GM23338 (cell line): ENCODE data around the gene USP10. TPM values are rescaled to one million over a fixed set of nuclear protein-coding genes. Genes with fewer than 3 reads are reported as not detected.

Experiments used
- ATAC-seq: fragments of 200-7000 bp; cut with Tn5 transposase; 3 replicates; pipeline ENCODE4 v1.9.1; 2020
- DNase-seq: peaks from one replicate; pipeline ENCODE4 v3.0.0-alpha.2; 2015; ENCODE audit warnings: low spot score
- H2AFZ ChIP-seq: fragments of 200-600 bp; sonication (generic); 2 replicates; pipeline ENCODE4 v1.8.0; 2016; ENCODE audit warnings: antibody characterized with exemption, mild to moderate bottlenecking, moderate library complexity
- H3F3A ChIP-seq: fragments of 200-600 bp; sonication (generic); replicated peaks from 2 replicates; pipeline ENCODE4 v1.8.0; 2017; ENCODE audit warnings: antibody characterized with exemption, mixed run types, low read depth
- H3K27ac ChIP-seq: fragments of 200-600 bp; sonication (generic); 2 replicates; pipeline ENCODE4 v1.6.1; 2016; ENCODE audit warnings: low read depth
- H3K27me3 ChIP-seq: fragments of 200-600 bp; sonication (generic); 2 replicates; pipeline ENCODE4 v1.8.0; 2016; ENCODE audit warnings: mild to moderate bottlenecking, mixed run types, moderate library complexity; ENCODE audit not compliant: insufficient read depth
- H3K36me3 ChIP-seq: fragments of 200-600 bp; sonication (generic); 2 replicates; pipeline ENCODE4 v1.8.0; 2016; ENCODE audit warnings: mild to moderate bottlenecking; ENCODE audit not compliant: insufficient read depth
- H3K4me1 ChIP-seq: fragments of 200-600 bp; sonication (generic); 2 replicates; pipeline ENCODE4 v1.8.0; 2016; ENCODE audit warnings: mild to moderate bottlenecking, moderate library complexity; ENCODE audit not compliant: insufficient read depth
- H3K4me2 ChIP-seq: fragments of 200-600 bp; sonication (generic); 2 replicates; pipeline ENCODE4 v1.7.1; 2017; ENCODE audit warnings: mixed run types
- H3K4me3 ChIP-seq: fragments of 200-600 bp; sonication (generic); 2 replicates; pipeline ENCODE4 v1.6.1; 2016; ENCODE audit warnings: mixed run types
- H3K79me2 ChIP-seq: fragments of 200-600 bp; sonication (generic); replicated peaks from 2 replicates; pipeline ENCODE4 v1.8.0; 2017; ENCODE audit warnings: mild to moderate bottlenecking; ENCODE audit not compliant: insufficient read depth
- H3K9me2 ChIP-seq: fragments of 200-600 bp; sonication (generic); 2 replicates; pipeline ENCODE4 v1.8.0; 2017; ENCODE audit not compliant: insufficient read depth
- H4K20me1 ChIP-seq: fragments of 200-600 bp; sonication (generic); replicated peaks from 2 replicates; pipeline ENCODE4 v1.8.0; 2017; ENCODE audit warnings: mild to moderate bottlenecking; ENCODE audit not compliant: insufficient read depth
- H3K27ac Mint-ChIP-seq: 2 replicates; pipeline ENCODE4 v1.8.0; 2020; ENCODE audit warnings: inconsistent platforms, mild to moderate bottlenecking, moderate library complexity, mixed read lengths
- H3K27me3 Mint-ChIP-seq: 3 replicates; pipeline ENCODE4 v1.8.0; 2022; ENCODE audit warnings: low read depth, mild to moderate bottlenecking, moderate library complexity, mixed read lengths, inconsistent platforms; ENCODE audit not compliant: insufficient read depth, poor library complexity
- H3K36me3 Mint-ChIP-seq: 3 replicates; pipeline ENCODE4 v1.8.0; 2021; ENCODE audit warnings: low read depth, mild to moderate bottlenecking, inconsistent platforms, moderate library complexity, mixed read lengths
- H3K4me1 Mint-ChIP-seq: 3 replicates; pipeline ENCODE4 v1.8.0; 2020; ENCODE audit warnings: mild to moderate bottlenecking, inconsistent platforms, mixed read lengths
- H3K4me3 Mint-ChIP-seq: 3 replicates; pipeline ENCODE4 v1.8.0; 2021; ENCODE audit warnings: moderate library complexity, mild to moderate bottlenecking, inconsistent platforms, mixed read lengths
- H3K9me3 Mint-ChIP-seq: 3 replicates; pipeline ENCODE4 v1.8.0; 2020; ENCODE audit warnings: moderate library complexity, mild to moderate bottlenecking, inconsistent platforms, mixed read lengths
- CREB1 ChIP-seq: fragments of 250-450 bp; sonication (Bioruptor Pico); IDR thresholded peaks from 2 replicates; pipeline ENCODE4 v1.5.0; 2020; ENCODE audit warnings: low read depth, mild to moderate bottlenecking, moderate library complexity
- EZH2 ChIP-seq: fragments of 200-600 bp; sonication (generic); IDR thresholded peaks from one replicate; pipeline ENCODE4 v1.8.0; 2017; ENCODE audit warnings: antibody characterized with exemption, mild to moderate bottlenecking, low read depth; ENCODE audit not compliant: unreplicated experiment
- EZH2phosphoT487 ChIP-seq: fragments of 200-600 bp; sonication (generic); IDR thresholded peaks from one replicate; pipeline ENCODE4 v1.8.1; 2018; ENCODE audit warnings: antibody characterized with exemption; ENCODE audit not compliant: unreplicated experiment
- JUNB ChIP-seq: IDR thresholded peaks from one replicate; pipeline ENCODE4 v1.6.1; 2016; ENCODE audit warnings: antibody characterized with exemption; ENCODE audit not compliant: unreplicated experiment
- NANOG ChIP-seq: IDR thresholded peaks from 2 replicates; pipeline ENCODE4 v1.6.1; 2016; ENCODE audit warnings: antibody characterized with exemption, borderline replicate concordance
- POLR2AphosphoS5 ChIP-seq: IDR thresholded peaks from 2 replicates; pipeline ENCODE4 v1.6.1; 2016; ENCODE audit warnings: antibody characterized with exemption, low read depth
- STAT1 ChIP-seq: IDR thresholded peaks from one replicate; pipeline ENCODE4 v1.6.1; 2016; ENCODE audit warnings: antibody characterized with exemption; ENCODE audit not compliant: unreplicated experiment
- ZNF114 ChIP-seq: fragments of 250-450 bp; sonication (Bioruptor Pico); IDR thresholded peaks from 2 replicates; pipeline ENCODE4 v1.5.0; 2020; ENCODE audit warnings: mild to moderate bottlenecking, moderate library complexity
- ZNF331 ChIP-seq: fragments of 250-450 bp; sonication (Bioruptor Pico); IDR thresholded peaks from 2 replicates; pipeline ENCODE4 v1.5.0; 2020; ENCODE audit warnings: low read depth, mild to moderate bottlenecking, moderate library complexity
- ZNF462 ChIP-seq: fragments of 250-450 bp; sonication (Bioruptor Pico); IDR thresholded peaks from 2 replicates; pipeline ENCODE4 v1.5.0; 2020; ENCODE audit warnings: mild to moderate bottlenecking, moderate library complexity
- polyA plus RNA-seq: library from polyadenylated mRNA; unstranded; fragments of >200 nt; fragmentation: Nextera tagmentation; extraction: Ambion mirVana; gene quantifications from 2 replicates; pipeline ENCODE4 v1.2.1, GENCODE V29; 2016
- total RNA-seq: library from RNA; depleted of rRNA; stranded (reverse); fragments of >200 nt; shearing (Covaris generic); gene quantifications from 2 replicates; pipeline ENCODE4 v1.2.3, GENCODE V29; 2014
- TF ChIP-seq, protein P1 (sequence below): IDR thresholded peaks from 2 replicates; pipeline ENCODE4 v1.6.1; 2016; ENCODE audit warnings: antibody characterized with exemption
- TF ChIP-seq, protein P2 (sequence below), 2 experiments: fragments of 200-600 bp in 1 of 2; sonication (generic) in 1 of 2; conservative IDR thresholded peaks; 2 replicates each; pipeline versions ENCODE4 v1.5.1 to v1.6.1; 2016 to 2017; ENCODE audit warnings: antibody characterized with exemption in 2 of 2, low read depth in 2 of 2, mild to moderate bottlenecking in 2 of 2, moderate library complexity in 1 of 2
- TF ChIP-seq, protein P3 (sequence below): IDR thresholded peaks from one replicate; pipeline ENCODE4 v1.6.1; 2018; ENCODE audit warnings: antibody characterized with exemption; ENCODE audit not compliant: unreplicated experiment

USP10 gene
- total and polyA plus RNA-seq, 2 experiments from 2014 or later: 158 to 194 TPM

GRCh38 chr16:84817206-84817605 lies 117.4 kb downstream of the USP10 start:
- Mint-ChIP-seq H3K36me3 (no peaks in the 10 kb centered on the region; the same call in 2 of the 3 replicates), H3K27ac (no peak overlapping the region), H3K4me3 (no peak overlapping the region), H3K27me3 (peaks cover 21% of the 10 kb centered on the region), H3K4me1 (peaks cover 8% of the 10 kb centered on the region), H3K9me3 (no peaks in the 10 kb centered on the region; the same call in none of the 3 replicates)
- no peak for TF ChIP-seq CREB1
- TF ChIP-seq POLR2AphosphoS5: no peak
- TF ChIP-seq, protein P1, sequence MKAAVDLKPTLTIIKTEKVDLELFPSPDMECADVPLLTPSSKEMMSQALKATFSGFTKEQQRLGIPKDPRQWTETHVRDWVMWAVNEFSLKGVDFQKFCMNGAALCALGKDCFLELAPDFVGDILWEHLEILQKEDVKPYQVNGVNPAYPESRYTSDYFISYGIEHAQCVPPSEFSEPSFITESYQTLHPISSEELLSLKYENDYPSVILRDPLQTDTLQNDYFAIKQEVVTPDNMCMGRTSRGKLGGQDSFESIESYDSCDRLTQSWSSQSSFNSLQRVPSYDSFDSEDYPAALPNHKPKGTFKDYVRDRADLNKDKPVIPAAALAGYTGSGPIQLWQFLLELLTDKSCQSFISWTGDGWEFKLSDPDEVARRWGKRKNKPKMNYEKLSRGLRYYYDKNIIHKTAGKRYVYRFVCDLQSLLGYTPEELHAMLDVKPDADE: no peak
- TF ChIP-seq, protein P2, sequence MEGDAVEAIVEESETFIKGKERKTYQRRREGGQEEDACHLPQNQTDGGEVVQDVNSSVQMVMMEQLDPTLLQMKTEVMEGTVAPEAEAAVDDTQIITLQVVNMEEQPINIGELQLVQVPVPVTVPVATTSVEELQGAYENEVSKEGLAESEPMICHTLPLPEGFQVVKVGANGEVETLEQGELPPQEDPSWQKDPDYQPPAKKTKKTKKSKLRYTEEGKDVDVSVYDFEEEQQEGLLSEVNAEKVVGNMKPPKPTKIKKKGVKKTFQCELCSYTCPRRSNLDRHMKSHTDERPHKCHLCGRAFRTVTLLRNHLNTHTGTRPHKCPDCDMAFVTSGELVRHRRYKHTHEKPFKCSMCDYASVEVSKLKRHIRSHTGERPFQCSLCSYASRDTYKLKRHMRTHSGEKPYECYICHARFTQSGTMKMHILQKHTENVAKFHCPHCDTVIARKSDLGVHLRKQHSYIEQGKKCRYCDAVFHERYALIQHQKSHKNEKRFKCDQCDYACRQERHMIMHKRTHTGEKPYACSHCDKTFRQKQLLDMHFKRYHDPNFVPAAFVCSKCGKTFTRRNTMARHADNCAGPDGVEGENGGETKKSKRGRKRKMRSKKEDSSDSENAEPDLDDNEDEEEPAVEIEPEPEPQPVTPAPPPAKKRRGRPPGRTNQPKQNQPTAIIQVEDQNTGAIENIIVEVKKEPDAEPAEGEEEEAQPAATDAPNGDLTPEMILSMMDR (conservative IDR thresholded peaks at IDR 0.05; ENCODE audit: low read depth in 2 of 2): no peak
- TF ChIP-seq, protein P3, sequence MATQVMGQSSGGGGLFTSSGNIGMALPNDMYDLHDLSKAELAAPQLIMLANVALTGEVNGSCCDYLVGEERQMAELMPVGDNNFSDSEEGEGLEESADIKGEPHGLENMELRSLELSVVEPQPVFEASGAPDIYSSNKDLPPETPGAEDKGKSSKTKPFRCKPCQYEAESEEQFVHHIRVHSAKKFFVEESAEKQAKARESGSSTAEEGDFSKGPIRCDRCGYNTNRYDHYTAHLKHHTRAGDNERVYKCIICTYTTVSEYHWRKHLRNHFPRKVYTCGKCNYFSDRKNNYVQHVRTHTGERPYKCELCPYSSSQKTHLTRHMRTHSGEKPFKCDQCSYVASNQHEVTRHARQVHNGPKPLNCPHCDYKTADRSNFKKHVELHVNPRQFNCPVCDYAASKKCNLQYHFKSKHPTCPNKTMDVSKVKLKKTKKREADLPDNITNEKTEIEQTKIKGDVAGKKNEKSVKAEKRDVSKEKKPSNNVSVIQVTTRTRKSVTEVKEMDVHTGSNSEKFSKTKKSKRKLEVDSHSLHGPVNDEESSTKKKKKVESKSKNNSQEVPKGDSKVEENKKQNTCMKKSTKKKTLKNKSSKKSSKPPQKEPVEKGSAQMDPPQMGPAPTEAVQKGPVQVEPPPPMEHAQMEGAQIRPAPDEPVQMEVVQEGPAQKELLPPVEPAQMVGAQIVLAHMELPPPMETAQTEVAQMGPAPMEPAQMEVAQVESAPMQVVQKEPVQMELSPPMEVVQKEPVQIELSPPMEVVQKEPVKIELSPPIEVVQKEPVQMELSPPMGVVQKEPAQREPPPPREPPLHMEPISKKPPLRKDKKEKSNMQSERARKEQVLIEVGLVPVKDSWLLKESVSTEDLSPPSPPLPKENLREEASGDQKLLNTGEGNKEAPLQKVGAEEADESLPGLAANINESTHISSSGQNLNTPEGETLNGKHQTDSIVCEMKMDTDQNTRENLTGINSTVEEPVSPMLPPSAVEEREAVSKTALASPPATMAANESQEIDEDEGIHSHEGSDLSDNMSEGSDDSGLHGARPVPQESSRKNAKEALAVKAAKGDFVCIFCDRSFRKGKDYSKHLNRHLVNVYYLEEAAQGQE: no peak
- no peak for TF ChIP-seq EZH2
- TF ChIP-seq ZNF114: no peak
- no peak for TF ChIP-seq ZNF462 (CRISPR knock-in tag)
- TF ChIP-seq JUNB: no peak
- no peak for TF ChIP-seq ZNF331 (CRISPR knock-in tag)
- no peak for TF ChIP-seq EZH2phosphoT487
- no peak for TF ChIP-seq STAT1
- no peak for TF ChIP-seq NANOG
- ATAC-seq: no peak
- no peak overlapping the region for H3K27ac ChIP-seq
- 0 out of 2 replicates have a peak, but pooled peaks cover 5% of the 10 kb centered on the region for H3K4me1 ChIP-seq
- H3K9me2 ChIP-seq: no peaks in the 10 kb centered on the region
- H2AFZ ChIP-seq: no peak overlapping the region
- no peaks in the 10 kb centered on the region for H3K79me2 ChIP-seq
- no peak overlapping the region for H3K4me3 ChIP-seq
- peaks cover 26% of the 10 kb centered on the region for H3K27me3 ChIP-seq
- no peaks in the 10 kb centered on the region for H3K36me3 ChIP-seq
- no peak for DNase-seq
- no peak overlapping the region for H3K4me2 ChIP-seq
- H4K20me1 ChIP-seq: no peaks in the 10 kb centered on the region
- H3F3A ChIP-seq: no peaks in the 10 kb centered on the region
